GM19324 (cell line): ENCODE measurements around the gene CRYGN.

Experiments
- ATAC-seq: cut with Tn5 transposase; IDR thresholded peaks from one replicate; pipeline ENCODE4 v1.9.1; 2021; ENCODE audit warnings: mild to moderate bottlenecking, moderate library complexity; ENCODE audit not compliant: unreplicated experiment, low FRiP score

The CRYGN gene

GRCh38 chr7:151409667-151410404, 30.1 kb downstream of the CRYGN start, which contains the start of gene WDR86:
TSS of gene WDR86 (minus strand) at chr7:151410038. CDS start at chr7:151409589, 449 bp downstream.
- ATAC-seq = no peak

GRCh38 chr7:151408839-151409666, 30.9 kb downstream of the CRYGN start:
- no peak for ATAC-seq

DNA sequence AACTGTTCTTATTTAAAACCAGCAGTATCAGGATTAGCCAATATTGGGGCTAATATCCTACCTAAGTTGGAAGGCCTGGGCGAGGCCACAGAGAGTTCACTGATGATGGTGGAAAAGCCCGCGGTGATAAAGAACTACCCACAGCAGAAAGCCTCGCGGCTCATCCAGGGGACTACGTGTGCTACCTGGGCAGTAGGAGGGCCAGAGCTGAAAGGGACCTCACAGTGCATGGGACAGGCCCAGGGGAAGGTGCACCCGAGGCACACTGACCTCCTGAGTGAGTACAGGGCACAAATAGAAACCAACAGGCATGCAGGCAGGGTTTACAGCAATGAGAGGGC, 31.5 kb downstream of the CRYGN start:
- ATAC-seq = no peak

- no peak for ATAC-seq
These were observed 32.9 kb downstream of the CRYGN start for GRCh38 chr7:151406886-151407583.

GRCh38 chr7:151406051-151406875, 33.7 kb downstream of the CRYGN start:
- no peak for ATAC-seq

DNA sequence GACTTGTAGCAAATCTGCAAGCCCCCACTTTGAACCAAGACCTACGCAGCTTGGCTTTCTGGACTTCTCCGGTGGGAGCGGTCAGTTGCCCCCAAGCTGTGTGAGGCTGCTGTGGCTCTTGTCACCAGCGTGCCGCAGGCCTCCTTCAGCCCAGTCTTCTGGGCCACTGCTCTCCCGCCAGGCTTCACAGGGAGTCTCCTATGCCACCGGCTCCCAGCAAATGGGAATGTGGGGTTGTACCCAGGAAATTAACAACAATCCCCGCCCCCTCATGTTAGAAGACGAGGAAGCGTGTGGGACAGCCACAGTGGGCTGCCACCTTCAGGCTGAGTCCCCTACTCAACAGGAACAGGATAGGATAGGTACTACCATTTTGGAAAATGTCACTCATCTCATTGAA, 34.4 kb downstream of the CRYGN start:
- no peak for ATAC-seq

- no peak for ATAC-seq
These were observed 34.9 kb downstream of the CRYGN start for GRCh38 chr7:151405056-151405455.

DNA sequence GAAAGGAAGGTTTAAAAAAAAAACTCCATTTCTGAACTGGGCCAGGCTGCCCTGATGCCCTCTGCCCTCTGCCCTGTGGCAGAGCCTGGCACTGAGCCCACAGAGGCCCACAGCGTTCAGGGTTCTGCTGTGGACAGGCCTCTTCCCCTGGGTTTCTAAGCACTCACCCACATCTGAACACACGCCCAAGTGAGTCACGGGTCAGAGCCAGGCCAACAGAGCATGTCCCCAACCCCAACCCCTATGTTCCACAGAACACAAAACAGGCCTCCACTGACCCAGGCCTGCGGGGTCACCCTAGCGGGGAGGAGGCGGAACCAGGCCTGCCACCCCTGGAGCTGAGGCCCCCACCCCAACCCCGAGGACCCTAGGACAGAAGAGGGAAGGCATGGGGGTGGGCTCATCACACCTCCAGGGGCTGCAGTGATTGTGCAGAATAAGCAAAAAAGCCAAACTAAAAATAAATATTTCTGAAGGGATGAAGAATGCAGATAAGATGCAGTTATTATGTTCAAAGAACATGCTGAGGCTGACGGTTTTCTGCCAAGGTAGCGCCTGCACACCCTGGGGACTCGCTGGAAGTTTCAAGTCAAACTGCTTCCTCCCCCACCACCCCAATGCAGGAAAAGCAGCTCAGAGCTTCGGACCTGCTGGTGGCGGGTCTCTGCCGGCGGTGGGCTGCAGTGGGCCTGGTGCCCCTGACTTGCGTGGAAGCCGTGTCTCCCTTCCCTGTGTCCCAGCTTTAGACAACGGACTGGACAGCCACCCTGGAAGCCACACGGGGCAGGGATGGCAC, 35.5 kb downstream of the CRYGN start:
- ATAC-seq = no peak

DNA sequence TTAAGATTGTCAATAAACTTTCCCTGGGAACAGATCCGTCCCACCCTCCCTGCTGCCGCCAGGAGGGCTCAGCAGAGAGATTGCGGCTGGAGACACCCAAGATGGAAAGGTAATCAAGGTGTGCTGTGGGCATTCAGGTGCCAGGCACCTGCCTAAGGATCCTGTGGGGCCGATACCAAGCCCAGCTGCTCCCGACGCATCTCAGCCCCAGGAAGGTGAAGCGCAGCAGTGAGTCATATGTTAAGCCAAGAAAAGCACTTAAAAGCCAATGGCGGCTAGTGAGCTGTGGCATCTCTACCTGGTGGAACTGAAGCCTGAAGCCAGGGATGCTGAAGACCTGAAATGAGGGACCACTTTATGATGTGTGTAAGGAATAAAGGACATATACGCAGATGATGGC, 36.2 kb downstream of the CRYGN start:
- no peak for ATAC-seq

GRCh38 chr7:151402029-151402835, 37.7 kb downstream of the CRYGN start:
- ATAC-seq = no peak

GRCh38 chr7:151400626-151401315, 39.2 kb downstream of the CRYGN start:
- no peak for ATAC-seq

DNA sequence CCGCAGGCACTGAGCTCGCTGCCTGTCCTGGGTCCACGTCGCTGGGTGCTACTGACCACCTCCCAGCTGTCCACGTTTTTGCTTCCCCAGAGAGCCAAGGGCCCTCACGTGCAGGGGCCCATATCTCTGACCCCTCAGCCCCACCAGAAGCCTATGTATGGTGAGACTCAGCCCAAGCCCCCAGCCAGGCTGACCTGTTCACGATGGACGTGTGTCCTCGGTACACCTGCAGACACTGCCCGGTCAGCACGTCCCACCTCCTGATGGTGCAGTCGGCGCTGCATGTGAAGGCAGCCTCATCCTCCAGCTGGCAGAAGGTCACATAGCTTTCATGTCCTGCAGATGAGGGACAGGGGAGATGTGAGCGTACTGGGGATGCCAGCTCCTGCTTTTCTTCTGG, 40.0 kb downstream of the CRYGN start:
- no peak for ATAC-seq

DNA sequence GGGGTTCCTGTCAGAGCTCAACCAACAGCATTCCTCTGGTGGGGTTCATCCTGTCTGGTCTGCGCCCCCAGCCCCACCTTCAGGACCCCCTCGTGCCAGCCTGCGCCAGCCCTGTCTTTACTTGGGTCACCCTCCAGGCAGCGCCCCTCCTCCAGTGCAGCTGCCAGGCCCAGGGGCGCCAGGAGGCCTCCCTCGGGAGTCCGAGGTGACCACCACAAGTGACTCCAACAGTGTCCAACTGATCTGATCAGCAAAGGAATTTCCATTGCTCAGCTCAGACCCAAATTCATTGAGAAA, 40.7 kb downstream of the CRYGN start:
- no peak for ATAC-seq

GRCh38 chr7:151398446-151399304, 41.3 kb downstream of the CRYGN start:
- ATAC-seq = no peak

DNA sequence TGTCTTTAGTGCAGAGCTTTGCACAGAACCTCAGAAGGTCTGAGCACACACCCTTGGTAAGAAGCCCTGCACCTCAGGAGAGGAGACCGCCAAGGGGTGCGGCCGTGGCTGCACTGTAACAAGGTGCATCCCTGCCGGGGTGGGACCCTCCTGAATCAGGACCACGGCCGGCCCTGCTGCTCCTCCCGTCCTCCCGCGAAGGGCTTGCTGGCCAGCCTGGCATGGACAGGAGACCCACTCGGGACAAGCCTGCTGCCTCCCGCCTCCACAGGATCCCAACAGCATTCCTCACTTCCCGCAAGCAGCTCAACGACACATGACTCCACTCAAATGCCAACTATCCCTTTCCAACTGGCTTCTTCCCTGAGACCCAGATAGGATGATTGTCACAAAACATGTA, 42.9 kb downstream of the CRYGN start:
- ATAC-seq = no peak

GRCh38 chr7:151396328-151396970, 43.5 kb downstream of the CRYGN start:
- no peak for ATAC-seq

- ATAC-seq = no peak
These were observed 44.9 kb downstream of the CRYGN start for GRCh38 chr7:151395036-151395367.
